ENCODE results near the gene PBX3.
"Not testable (repeated sequence)": the region's sequence is repeated elsewhere in the genome, so short reads cannot be mapped to it uniquely, and the experiment has no call there.

PBX3 gene

DNA sequence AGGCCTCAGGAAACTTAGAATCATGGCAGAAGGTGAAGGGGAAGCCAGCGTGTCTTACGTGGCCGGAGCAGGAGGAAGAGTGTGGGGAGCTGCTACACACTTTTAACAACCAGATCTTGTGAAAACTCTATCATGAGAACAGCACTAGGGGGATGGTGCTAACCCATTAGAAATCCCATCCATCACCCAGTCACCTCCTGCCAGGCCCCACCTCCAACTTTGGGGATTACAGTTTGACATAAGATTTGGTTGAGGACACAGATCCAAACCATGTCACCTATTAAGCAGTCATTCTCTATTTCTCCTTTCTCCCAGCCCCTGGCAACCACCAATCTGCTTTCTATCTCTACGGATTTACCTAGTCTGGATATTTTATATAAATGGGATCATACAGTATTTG lies 26.9 kb downstream of the PBX3 start:
- DNase-seq = no peak

DNA sequence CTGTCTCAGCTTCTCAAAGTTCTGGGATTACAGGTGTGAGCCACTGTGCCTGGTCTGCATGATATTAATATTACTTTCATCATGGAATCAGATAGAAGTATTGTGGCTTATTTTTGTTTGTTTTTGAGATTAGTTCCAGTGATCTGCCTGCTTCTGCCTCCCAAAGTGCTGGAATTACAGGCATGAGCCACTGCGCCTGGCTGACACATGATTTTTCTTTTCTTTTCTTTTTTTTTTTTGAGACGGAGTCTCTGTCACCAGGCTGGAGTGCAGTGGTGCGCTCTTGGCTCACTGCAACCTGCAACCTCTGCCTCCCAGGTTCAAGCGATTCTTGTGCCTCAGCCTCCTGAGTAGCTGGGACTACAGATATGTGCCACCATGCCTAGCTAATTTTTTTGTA lies 29.6 kb downstream of the PBX3 start:
- DNase-seq = not testable (repeated sequence)

DNA sequence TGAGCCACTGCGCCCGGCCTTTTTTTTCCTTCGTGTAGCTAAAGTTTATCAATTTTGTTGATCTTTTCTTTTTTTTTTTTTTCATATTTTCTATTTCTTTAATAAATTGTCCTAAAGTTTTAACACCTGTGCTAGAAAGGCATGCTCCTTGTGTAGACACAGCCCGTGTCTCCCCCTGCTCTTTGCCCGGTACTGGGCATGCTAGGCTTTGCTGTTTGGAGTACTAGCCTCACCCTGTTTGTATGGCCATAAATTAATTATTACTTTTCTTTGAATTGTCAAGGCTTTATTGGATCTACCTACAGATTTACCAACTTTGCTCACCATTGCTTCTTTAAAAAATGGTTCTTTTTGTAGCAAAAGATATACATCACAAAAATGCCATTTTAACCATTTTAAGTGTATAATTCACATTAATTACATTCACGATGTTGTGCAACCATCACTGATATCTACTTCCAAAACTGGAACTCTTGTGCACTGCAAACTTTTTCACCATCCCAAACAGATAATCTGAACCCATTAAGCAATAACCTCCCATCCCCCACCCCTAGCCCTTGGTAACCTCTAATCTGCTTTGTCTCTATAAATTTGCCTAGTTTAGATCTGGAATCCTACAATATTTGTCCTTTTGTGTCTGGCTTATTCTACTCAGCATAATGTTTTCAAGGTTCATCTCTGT lies 31.5 kb downstream of the PBX3 start:
- not testable (repeated sequence) for DNase-seq

DNA sequence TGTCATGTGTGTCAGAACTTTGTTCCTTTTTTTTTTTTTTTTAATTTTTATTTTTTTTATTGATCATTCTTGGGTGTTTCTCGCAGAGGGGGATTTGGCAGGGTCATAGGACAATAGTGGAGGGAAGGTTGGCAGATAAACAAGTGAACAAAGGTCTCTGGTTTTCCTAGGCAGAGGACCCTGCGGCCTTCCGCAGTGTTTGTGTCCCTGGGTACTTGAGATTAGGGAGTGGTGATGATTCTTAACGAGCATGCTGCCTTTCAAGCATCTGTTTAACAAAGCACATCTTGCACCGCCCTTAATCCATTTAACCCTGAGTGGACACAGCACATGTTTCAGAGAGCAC lies 32.0 kb downstream of the PBX3 start:
- not testable (repeated sequence) for DNase-seq

DNA sequence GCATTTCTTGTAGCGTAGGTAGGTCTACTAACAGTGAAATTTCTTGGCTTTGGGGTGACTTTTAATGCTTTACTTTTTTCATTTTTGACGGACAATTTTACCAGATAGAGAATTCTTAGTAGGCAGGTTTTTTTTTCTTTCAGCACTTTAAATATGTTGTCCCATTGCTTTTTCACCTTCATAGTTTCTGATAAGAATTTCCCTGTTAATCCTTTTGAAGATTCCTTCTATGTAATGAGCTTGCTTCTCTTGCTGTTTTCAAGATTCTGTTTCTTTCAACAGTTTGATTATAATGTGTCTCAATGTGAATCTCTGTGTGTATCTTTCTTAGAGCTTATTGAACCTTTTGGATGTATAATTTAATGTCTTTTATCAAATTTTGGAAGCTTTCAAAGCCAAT lies 35.5 kb downstream of the PBX3 start:
- DNase-seq = no peak

DNA sequence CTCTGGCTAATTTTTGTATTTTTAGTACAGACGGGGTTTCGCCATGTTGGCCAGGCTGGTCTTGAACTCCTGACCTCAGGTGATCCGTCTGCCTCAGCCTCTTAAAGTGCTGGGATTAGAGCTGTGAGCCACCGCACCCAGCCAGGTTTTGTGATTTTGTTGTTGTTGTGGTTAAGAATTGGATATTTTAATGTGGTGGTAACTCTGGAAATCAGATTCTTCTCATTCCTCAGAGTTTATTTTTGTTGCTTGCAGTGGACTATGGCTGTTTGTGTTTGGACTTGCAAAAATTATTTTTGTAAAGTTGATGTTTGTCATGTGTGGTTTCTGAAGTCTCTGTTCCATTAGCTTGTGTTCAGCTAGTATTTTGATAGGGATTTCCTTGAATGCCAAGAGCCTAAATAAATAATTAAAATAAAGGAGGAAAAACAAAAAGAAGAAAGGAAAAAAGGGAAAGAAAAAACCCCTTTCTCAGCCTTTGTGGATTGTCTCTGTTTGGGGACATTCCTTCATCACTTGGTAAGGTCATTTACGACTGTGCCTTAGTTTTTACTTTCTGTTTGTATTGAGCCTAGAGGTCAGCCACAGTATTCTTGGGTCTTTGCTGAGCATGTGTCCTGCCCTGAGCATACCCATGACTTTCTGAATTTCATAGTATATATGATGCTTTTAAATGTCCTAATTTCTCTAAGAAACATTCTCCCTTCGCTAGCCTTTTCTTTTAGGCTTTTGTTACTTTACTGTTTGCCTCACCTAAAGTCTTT lies 37.3 kb downstream of the PBX3 start:
- DNase-seq = no peak

DNA sequence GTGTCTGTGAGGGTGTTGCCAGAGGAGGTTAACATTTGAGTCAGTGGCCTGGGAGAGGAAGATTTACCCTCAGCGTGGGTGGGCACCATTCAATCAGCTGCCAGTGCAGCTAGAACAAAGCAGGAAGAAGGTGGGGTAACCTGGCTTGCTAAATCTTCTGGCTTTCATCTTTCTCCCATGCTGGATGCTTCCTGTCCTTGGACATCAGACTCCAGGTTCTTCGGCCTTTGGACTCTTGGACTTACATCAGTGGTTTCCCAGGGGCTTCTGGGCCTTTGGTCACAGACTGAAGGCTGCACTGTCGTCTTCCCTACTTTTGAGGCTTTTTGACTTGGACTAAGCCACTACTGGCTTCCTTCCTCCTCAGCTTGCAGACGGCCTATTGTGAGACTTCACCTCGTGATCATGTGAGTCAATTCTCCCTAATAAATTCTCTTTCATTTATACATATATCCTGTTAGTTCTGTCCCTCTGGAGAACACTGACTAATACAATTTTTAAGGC lies 38.1 kb downstream of the PBX3 start:
- DNase-seq = no peak

DNA sequence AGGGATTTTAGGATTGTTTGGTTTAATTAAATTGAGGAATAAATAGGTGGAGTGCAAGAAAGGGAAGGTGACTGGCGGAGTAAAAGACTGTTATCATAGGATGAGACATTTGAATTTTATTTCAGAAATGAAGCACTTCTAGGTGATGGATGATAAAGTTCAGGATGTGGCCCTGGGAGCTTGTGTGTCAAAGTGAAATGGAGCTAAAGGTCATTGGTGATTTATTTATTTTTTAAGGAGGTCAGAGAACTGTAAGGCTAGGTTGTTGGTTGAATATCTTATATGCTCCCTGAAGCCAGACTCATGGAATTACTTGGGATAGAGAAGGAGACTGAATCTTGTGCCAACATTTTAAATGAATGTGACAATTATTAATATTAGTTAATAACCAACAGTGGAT lies 40.5 kb downstream of the PBX3 start:
- DNase-seq = no peak

DNA sequence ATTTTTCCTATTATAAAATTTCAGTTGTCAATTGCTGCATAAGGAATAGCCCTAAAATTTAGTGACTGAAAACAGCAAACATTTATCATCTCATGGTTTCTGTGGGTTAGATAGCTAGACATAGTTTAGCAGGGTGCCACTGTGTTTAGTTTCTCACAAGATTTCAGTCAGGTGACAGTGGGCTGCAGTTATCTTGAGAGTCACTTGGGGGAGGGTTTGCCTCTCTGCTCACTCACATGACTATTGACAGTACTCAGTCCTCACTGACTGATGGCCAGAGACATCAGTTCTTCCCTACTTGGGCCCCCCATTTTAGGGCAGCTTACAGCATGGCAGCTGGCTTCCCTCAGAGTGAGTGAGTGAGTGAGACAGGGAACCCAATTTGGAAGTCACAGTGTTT lies 42.0 kb downstream of the PBX3 start:
- DNase-seq = no peak

DNA sequence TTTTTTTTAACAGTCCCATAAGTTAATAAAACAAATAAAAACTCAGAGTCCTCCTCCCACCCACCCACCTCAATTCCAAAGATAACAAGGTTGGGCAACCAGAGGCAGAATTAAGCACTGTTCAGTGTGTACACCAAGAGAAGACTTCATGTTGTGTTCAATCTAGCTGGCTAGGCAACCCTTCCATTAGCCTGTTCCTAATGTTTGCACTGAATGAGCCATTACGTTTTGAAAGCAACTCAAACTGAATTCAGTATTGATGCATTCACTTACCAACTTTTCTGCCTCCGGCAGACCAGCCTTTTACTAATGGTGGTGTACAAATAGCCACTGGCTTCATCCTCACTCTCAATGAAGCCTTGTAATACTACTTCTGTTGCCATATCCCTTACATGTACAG lies 47.5 kb downstream of the PBX3 start:
- DNase-seq = no peak

DNA sequence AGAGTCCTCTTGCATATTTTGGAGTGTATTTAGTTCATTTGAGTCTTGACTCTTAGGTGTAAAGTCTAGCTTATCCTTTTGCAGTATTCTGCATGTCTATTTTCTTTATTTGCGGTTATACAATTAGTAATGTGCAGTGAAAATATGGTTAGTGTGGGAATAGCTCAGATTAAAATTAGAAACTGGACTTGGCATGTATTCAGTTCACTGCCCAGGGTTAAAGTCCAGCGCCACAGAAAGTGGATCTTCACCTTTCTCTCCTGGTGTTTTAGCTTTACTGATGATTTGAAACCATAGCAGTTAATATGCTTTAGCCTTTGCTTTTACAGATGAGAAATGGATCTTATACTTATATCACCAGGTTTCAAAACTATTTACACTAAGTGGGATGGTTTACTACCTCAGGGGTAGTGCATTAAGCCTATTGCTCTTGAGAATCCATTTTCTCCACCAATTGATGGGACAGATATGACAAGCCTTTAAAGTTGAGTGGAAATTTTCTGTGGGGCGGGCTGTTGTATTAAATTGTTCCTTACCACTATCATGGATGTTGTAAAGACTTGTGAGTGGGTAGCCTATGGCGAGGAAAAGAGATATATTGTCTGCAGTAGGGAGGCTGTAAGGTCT lies 48.9 kb downstream of the PBX3 start:
- no peak for DNase-seq

DNA sequence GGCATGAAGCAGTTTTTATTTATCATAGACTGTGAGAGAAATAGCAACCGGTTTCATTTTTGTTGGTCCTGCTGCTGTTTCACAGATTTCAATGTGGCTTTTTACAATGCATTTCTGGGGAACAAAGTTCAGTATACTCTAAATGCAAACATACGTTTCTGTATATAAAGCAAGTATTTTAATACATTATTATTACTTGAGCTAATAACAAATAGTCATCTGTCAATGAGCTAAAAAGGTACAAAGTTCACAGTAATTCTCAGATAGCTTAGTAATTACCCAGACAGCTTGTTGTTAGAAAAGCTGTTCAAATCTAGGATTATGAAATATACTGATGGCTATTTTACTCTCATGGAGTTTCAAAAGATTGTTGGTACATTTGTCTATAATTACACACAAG lies 50.8 kb downstream of the PBX3 start:
- no peak for DNase-seq

DNA sequence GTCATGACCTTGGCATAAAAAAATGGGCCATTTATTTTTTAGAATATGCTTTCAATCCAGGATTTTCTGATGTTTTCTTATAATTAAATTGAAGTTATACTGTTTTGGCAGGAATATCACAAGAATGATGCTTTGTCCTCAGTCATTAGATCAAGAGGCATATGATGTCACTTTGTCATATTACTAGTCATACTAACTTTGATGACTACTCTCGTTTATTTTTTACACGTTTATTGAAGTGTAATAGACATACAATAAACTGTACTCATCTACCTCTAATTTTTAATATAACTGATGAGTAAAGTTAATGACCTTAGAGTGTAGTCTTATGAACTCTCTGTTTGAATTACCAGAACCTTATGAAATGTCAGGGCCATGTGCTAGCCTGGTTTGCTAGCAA lies 56.4 kb downstream of the PBX3 start:
- DNase-seq = no peak

DNA sequence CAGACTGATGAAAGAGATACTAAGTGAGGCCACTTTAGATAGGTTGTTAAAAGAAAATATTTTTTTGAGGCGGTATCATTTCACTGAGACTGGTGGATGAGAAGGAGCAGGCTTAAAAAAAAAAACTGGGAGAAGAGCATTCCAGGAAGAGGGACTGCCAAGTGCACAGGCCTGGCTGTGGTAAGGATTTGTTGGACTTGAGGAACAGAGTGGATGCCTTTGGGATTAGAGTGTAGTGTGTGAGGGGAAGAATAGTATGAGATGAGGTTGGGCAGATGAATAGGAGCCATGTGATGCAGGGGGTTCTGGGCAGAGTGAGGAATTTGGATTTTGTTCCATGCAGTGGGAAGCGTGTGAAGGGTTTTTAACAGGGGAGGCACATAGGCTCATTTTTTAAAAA lies 57.9 kb downstream of the PBX3 start:
- DNase-seq = no peak

DNA sequence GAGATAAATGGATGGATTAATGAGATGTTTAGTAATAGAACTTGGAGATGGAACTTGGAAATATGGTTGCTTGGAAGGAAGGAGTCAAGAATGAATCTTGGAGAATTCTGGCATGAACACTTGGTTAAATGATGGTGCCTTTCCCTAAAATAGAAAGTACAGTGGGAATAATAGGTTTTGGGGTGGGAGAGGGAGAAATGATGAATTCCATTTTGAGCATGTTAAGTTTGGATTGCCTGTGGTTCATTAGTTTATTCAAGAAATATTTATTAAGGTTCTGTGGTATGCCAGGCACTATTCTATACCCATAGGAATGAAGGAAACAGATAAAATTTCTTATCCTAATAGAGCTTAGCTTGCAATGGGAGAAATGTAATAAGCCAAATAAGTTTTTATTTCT lies 58.4 kb downstream of the PBX3 start:
- DNase-seq = no peak

DNA sequence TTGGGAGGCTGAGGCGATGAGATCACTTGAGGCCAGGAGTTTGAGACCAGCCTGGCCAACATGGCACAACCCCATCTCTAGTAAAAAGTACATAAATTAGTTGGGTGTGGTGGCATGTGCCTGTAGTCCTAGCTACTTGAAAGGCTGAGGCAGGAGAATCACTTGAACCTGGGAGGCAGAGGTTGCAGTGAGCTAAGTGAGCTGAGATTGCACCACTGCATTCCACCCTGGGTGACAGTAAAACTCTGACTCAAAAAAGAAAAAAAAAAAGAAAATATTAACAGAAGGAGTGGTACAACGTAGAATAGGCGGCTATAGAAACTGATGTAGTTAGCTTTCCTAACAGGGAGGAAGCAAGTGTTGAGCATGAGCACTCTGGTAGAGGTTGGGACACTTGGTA lies 59.9 kb downstream of the PBX3 start:
- no peak for DNase-seq

DNA sequence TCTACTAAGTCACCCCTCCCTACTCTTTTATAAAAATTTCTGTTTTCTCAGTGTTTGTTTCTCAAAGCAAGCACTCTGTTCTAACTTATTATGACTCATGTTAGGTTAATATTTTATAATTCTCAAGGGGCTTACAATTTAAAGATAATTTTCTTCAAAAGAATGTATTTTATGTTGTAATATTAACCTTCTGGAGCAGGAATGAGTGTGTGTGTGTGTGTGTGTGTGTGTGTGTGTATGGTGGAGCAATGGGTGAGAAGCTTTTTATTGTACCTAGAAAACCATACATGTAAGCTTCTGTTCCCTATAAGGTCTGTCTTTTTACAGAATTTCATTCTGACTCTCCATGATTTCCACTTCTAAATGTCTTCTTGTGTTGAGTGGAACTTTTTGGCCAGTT lies 63.0 kb downstream of the PBX3 start:
- no peak for DNase-seq

DNA sequence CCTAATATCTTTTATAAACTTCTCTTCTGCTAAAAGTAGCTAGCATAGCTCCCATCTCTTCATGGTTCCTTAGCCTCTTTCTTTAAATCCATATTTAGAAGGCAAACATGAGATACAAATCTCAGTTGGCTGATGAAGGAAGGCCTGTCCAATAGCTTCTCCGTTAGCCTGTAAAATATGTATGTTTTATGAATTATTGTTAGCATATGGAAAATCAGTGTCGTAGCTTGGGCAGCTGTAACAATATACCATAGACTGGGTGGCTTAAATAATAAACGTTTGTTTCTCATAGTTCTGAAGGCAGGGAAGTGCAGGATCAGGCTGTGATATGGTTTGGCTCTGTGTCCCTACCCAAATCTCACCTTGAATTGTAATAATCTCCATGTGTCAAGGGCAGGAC lies 63.8 kb downstream of the PBX3 start:
- DNase-seq = no peak

DNA sequence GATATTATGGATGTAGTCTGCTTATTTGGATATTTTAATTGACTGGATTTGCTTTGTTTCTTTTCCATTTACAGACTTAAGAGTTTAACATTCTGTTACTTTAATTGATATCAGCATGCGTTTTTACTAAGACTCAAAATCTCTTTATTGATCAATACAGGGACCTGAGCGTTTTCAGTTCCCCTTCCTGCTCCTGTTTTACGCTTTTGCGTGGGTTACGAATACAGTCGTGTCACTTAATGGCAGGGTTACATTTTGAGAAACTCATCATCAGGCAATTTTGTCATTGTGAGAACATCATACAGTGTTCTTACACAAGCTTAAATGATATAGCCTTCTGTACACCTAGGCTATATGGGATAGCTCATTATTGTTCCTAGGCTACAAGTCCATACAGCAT lies 65.2 kb downstream of the PBX3 start:
- DNase-seq = no peak

DNA sequence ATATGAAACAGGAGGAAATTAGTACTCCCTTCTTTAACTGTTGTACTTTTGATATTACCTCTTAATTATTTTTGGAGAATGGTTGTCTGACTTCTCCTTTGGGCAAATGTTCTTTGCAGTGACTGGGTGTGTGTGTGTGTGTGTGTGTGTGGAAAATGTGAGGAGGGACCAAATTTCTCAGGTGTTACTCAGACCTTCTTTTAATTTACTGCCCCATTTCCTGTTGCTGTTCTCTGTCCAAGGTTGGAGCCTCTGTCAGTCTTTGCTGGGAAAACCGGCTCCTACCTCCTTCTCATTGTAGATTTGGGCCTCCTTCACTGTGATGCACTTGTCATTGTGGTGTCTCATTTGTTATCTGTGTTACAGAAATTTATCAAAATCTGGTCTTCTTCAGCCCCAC lies 68.4 kb downstream of the PBX3 start:
- DNase-seq = no peak

DNA sequence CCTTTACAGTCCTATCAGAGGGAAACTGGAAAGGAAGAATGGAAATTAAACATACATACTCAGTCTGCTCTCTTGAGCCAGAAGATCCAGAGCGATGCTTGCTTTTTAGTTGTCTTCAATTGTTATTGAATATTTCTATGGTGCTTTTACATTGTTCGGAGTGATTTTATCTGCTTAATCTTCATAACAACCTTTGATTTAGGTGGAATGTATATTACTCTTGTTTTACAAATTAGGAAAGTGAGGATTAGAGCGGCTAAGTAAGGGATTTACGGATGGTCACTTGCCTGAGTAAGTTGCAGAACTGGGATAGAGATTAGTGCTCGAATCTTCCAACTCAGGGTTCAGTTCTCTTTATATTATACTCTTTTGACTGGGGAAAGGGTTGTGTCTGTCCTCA lies 69.1 kb downstream of the PBX3 start:
- no peak for DNase-seq

DNA sequence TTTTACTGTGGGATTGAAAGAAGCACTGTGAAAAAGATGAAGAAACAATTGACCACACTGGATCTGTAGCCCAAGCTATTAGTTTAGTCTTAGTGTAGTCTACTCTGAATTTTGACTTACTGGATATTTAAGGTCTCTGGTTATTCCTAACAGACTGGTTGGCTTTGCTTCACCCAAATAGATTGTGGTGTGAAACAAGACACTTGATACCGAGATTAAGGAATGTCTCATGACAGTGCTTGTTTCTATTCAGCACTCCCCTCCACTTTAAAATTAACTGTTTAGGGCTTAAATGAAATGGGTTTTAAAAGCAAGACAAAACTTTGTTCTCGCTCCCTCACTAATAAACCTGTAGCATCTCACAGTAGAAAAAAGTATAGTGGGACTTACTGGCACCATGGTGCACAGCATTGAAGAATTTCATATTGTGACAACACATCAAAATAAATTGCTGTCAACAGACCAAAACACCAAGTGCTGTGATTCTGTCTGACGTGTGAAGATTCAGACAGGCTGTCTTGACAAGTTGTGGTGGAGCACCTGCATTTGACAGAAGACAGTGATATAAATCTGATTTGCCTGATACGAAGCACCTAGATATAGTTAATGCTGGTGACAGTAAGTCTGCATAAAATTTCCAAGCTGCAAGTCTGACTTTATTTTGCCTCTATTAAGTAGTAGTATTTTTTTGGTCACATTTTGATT lies 73.1 kb downstream of the PBX3 start:
- no peak for DNase-seq
